ENCODE results near the gene IRX1. TPM values are rescaled to one million over a fixed set of nuclear protein-coding genes. Genes with fewer than 3 reads are reported as not detected.

The IRX1 gene
- total RNA-seq, 2 experiments from 2014 or later = not detected

- Mint-ChIP-seq H3K4me3 (no peak overlapping the region), H3K4me1 (peaks cover 2% of the 10 kb centered on the region), H3K9me3 (peaks cover 6% of the 10 kb centered on the region), H3K36me3 (peaks cover 2% of the 10 kb centered on the region), H3K27me3 (peaks cover 64% of the 10 kb centered on the region), H3K27ac (no peak overlapping the region)
- POLR2A ChIA-PET = no interaction called here
- no peak for DNase-seq
- no peak for ATAC-seq (ENCODE audit: low read depth)
Observed at GRCh38 chr5:3596857-3597166, 1.2 kb downstream of the IRX1 start.

- no peak overlapping the region for H3K4me3 Mint-ChIP-seq
- peaks cover 2% of the 10 kb centered on the region for H3K4me1 Mint-ChIP-seq
- no peak for DNase-seq
- H3K27ac Mint-ChIP-seq = no peak overlapping the region
- POLR2A ChIA-PET = no interaction called here
- peaks cover 2% of the 10 kb centered on the region for H3K36me3 Mint-ChIP-seq
- peaks cover 65% of the 10 kb centered on the region for H3K27me3 Mint-ChIP-seq
- peaks cover 7% of the 10 kb centered on the region for H3K9me3 Mint-ChIP-seq
- ATAC-seq (ENCODE audit: low read depth) = no peak
Observed at GRCh38 chr5:3597167-3598007, 1.8 kb downstream of the IRX1 start.

GRCh38 chr5:3598207-3598606 lies 2.6 kb downstream of the IRX1 start:
- DNase-seq (no peak), ATAC-seq (ENCODE audit: low read depth) (no peak)
- H3K27me3 Mint-ChIP-seq = peaks cover 63% of the 10 kb centered on the region
- no peak overlapping the region for H3K4me3 Mint-ChIP-seq
- POLR2A ChIA-PET = no interaction called here
- H3K4me1 Mint-ChIP-seq = peaks cover 2% of the 10 kb centered on the region
- H3K36me3 Mint-ChIP-seq = peaks cover 2% of the 10 kb centered on the region
- peaks cover 7% of the 10 kb centered on the region for H3K9me3 Mint-ChIP-seq
- H3K27ac Mint-ChIP-seq = no peak overlapping the region

GRCh38 chr5:3598769-3599211 lies 3.2 kb downstream of the IRX1 start:
- H3K4me3 Mint-ChIP-seq = no peak overlapping the region
- peaks cover under 1% of the 10 kb centered on the region for H3K4me1 Mint-ChIP-seq
- DNase-seq = no peak
- H3K27me3 Mint-ChIP-seq = peaks cover 63% of the 10 kb centered on the region
- no peak for ATAC-seq (ENCODE audit: low read depth)
- POLR2A ChIA-PET = no interaction called here
- no peak overlapping the region for H3K27ac Mint-ChIP-seq
- H3K36me3 Mint-ChIP-seq = peaks cover 2% of the 10 kb centered on the region
- peaks cover 7% of the 10 kb centered on the region for H3K9me3 Mint-ChIP-seq

- H3K27ac Mint-ChIP-seq = no peak overlapping the region
- no peak overlapping the region for H3K4me3 Mint-ChIP-seq
- H3K4me1 Mint-ChIP-seq = no peaks in the 10 kb centered on the region
- peaks cover 7% of the 10 kb centered on the region for H3K9me3 Mint-ChIP-seq
- POLR2A ChIA-PET = no interaction called here
- peaks cover 62% of the 10 kb centered on the region for H3K27me3 Mint-ChIP-seq
- ATAC-seq (ENCODE audit: low read depth) (no peak), DNase-seq (no peak)
- peaks cover 2% of the 10 kb centered on the region for H3K36me3 Mint-ChIP-seq
Observed at GRCh38 chr5:3599226-3600105, 3.8 kb downstream of the IRX1 start.

- no peak for DNase-seq
- H3K9me3 Mint-ChIP-seq = peaks cover 7% of the 10 kb centered on the region
- H3K4me1 Mint-ChIP-seq = no peaks in the 10 kb centered on the region
- no peak overlapping the region for H3K4me3 Mint-ChIP-seq
- peaks cover 68% of the 10 kb centered on the region for H3K27me3 Mint-ChIP-seq
- no peak overlapping the region for H3K27ac Mint-ChIP-seq
- H3K36me3 Mint-ChIP-seq = peaks cover 2% of the 10 kb centered on the region
- POLR2A ChIA-PET = no interaction called here
- ATAC-seq (ENCODE audit: low read depth) = no peak
Observed at GRCh38 chr5:3600106-3601060, 4.8 kb downstream of the IRX1 start.

GRCh38 chr5:3601061-3601710 lies 5.6 kb downstream of the IRX1 start:
- POLR2A ChIA-PET = no interaction called here
- peaks cover 7% of the 10 kb centered on the region for H3K9me3 Mint-ChIP-seq
- no peak for ATAC-seq (ENCODE audit: low read depth)
- DNase-seq = no peak
- H3K4me3 Mint-ChIP-seq = peak overlapping the region; percentile 5
- H3K27me3 Mint-ChIP-seq = peaks cover 73% of the 10 kb centered on the region
- peaks cover 2% of the 10 kb centered on the region for H3K36me3 Mint-ChIP-seq
- peak overlapping the region; percentile 35 for H3K27ac Mint-ChIP-seq
- H3K4me1 Mint-ChIP-seq = no peaks in the 10 kb centered on the region

GRCh38 chr5:3601911-3602782 lies 6.5 kb downstream of the IRX1 start:
- peaks cover 2% of the 10 kb centered on the region for H3K36me3 Mint-ChIP-seq
- H3K27me3 Mint-ChIP-seq = peaks cover 71% of the 10 kb centered on the region
- DNase-seq (peak; percentile 30), ATAC-seq (ENCODE audit: low read depth) (no peak)
- H3K9me3 Mint-ChIP-seq = peaks cover 7% of the 10 kb centered on the region
- no peak overlapping the region for H3K4me3 Mint-ChIP-seq
- peak overlapping the region; percentile 1 for H3K27ac Mint-ChIP-seq
- POLR2A ChIA-PET = no interaction called here
- H3K4me1 Mint-ChIP-seq = no peaks in the 10 kb centered on the region

- no peak overlapping the region for H3K4me3 Mint-ChIP-seq
Observed at GRCh38 chr5:3602785-3603502, 7.3 kb downstream of the IRX1 start.

GRCh38 chr5:3604501-3604900 lies 8.9 kb downstream of the IRX1 start:
- DNase-seq (no peak), ATAC-seq (ENCODE audit: low read depth) (no peak)
- Mint-ChIP-seq H3K9me3 (peaks cover 5% of the 10 kb centered on the region), H3K36me3 (peaks cover 2% of the 10 kb centered on the region), H3K27ac (no peak overlapping the region), H3K27me3 (peaks cover 62% of the 10 kb centered on the region), H3K4me1 (no peaks in the 10 kb centered on the region), H3K4me3 (no peak overlapping the region)
- POLR2A ChIA-PET = no interaction called here

More at GRCh38 chr5:3602785-3603502, 7.3 kb downstream of the IRX1 start:
- H3K36me3 Mint-ChIP-seq = peaks cover 2% of the 10 kb centered on the region
- no peaks in the 10 kb centered on the region for H3K4me1 Mint-ChIP-seq
- H3K9me3 Mint-ChIP-seq = peaks cover 7% of the 10 kb centered on the region
- ATAC-seq (ENCODE audit: low read depth) (no peak), DNase-seq (peak; percentile 34)
- POLR2A ChIA-PET = no interaction called here
- peaks cover 72% of the 10 kb centered on the region for H3K27me3 Mint-ChIP-seq
- H3K27ac Mint-ChIP-seq = no peak overlapping the region

GRCh38 chr5:3605298-3606010 lies 9.8 kb downstream of the IRX1 start:
- peaks cover 5% of the 10 kb centered on the region for H3K9me3 Mint-ChIP-seq
- POLR2A ChIA-PET = no interaction called here
- ATAC-seq (ENCODE audit: low read depth) (no peak), DNase-seq (no peak)
- no peak overlapping the region for H3K4me3 Mint-ChIP-seq
- H3K4me1 Mint-ChIP-seq = no peaks in the 10 kb centered on the region
- no peak overlapping the region for H3K27ac Mint-ChIP-seq
- H3K27me3 Mint-ChIP-seq = peaks cover 62% of the 10 kb centered on the region
- H3K36me3 Mint-ChIP-seq = peaks cover 2% of the 10 kb centered on the region
